ENCODE measurements around the gene SORBS1. TPM values are rescaled to one million over a fixed set of nuclear protein-coding genes. Genes with fewer than 3 reads are reported as not detected.

SORBS1 gene
- total and polyA plus RNA-seq, 2 donors (not counting 1 experiment from before 2014, with no cell fraction given), result 0.21 to 1.5 TPM

GRCh38 chr10:95535526-95535925 lies 25.6 kb downstream of the SORBS1 start:
- no peaks in the 10 kb centered on the region for H3K9me3 Mint-ChIP-seq (ENCODE audit: insufficient read depth)
- ATAC-seq (ENCODE audit: low read depth) (no peak), DNase-seq (no peak)
- H3K27ac Mint-ChIP-seq, result no peak overlapping the region
- H3K4me3 Mint-ChIP-seq, result no peak overlapping the region
- no peak overlapping the region for H3K4me3 ChIP-seq (ENCODE audit: control extremely low read depth in 1 of 5, extremely low read depth in 1 of 5, insufficient read depth in 1 of 5, low read depth in 2 of 5, low read length in 4 of 5)
- H4K20me1 ChIP-seq (ENCODE audit: control insufficient read depth, insufficient read depth, low read length, poor library complexity, severe bottlenecking), result no peaks in the 10 kb centered on the region
- no peak overlapping the region for H3K27ac ChIP-seq (ENCODE audit: low read length in 2 of 2)
- ChIA-PET CTCF (no interaction called here), POLR2A (no interaction called here)
- WGBS (ENCODE audit: insufficient coverage), result no CpG with 5 or more reads among the region's 2 CpGs
- no peaks in the 10 kb centered on the region for H3K27me3 ChIP-seq (replicated peaks in 1 of 4; ENCODE audit: control extremely low read depth in 1 of 4, control insufficient read depth in 3 of 4, insufficient read depth in 4 of 4, low read length in 3 of 4)
- TF ChIP-seq EZH2 (IDR thresholded peaks at IDR 0.05; ENCODE audit: borderline replicate concordance, insufficient read depth, low read depth, low read length, poor library complexity, severe bottlenecking), result no peak
- TF ChIP-seq CTCF (IDR thresholded peaks at IDR 0.05), result no peak
- no peaks in the 10 kb centered on the region for H3K4me1 ChIP-seq (ENCODE audit: control insufficient read depth in 2 of 2, insufficient read depth in 2 of 2, low read length in 2 of 2)
- no peak overlapping the region for H3K4me2 ChIP-seq (replicated peaks; ENCODE audit: low read depth, low read length, poor library complexity, severe bottlenecking)
- H3K9me3 ChIP-seq (ENCODE audit: control extremely low read depth in 1 of 3, control insufficient read depth in 2 of 3, insufficient read depth in 1 of 3, low read length in 2 of 3), result no peaks in the 10 kb centered on the region
- H3K27me3 Mint-ChIP-seq, result no peaks in the 10 kb centered on the region
- intact Hi-C loops (cut with micrococcal nuclease), result no loop called here
- H2AFZ ChIP-seq (ENCODE audit: insufficient read depth, low read depth, low read length, poor library complexity, severe bottlenecking), result no peak overlapping the region
- no peaks in the 10 kb centered on the region for H3K36me3 ChIP-seq (replicated peaks in 1 of 2; ENCODE audit: control extremely low read depth in 1 of 2, control insufficient read depth in 1 of 2, extremely low read depth in 1 of 2, insufficient read depth in 2 of 2, low read length in 1 of 2)
- no peak overlapping the region for H3K9ac ChIP-seq (ENCODE audit: low read length)
- H3K79me2 ChIP-seq (ENCODE audit: control insufficient read depth, insufficient read depth, low read length), result no peaks in the 10 kb centered on the region
- no peaks in the 10 kb centered on the region for H3K4me1 Mint-ChIP-seq

- H3K27ac ChIP-seq (ENCODE audit: low read length in 2 of 2), result no peak overlapping the region
- H3K9me3 ChIP-seq (ENCODE audit: control extremely low read depth in 1 of 3, control insufficient read depth in 2 of 3, insufficient read depth in 1 of 3, low read length in 2 of 3), result no peaks in the 10 kb centered on the region
- H3K36me3 ChIP-seq (replicated peaks in 1 of 2; ENCODE audit: control extremely low read depth in 1 of 2, control insufficient read depth in 1 of 2, extremely low read depth in 1 of 2, insufficient read depth in 2 of 2, low read length in 1 of 2), result no peaks in the 10 kb centered on the region
- Mint-ChIP-seq H3K27me3 (no peaks in the 10 kb centered on the region), H3K4me1 (no peaks in the 10 kb centered on the region), H3K4me3 (no peak overlapping the region), H3K9me3 (ENCODE audit: insufficient read depth) (no peaks in the 10 kb centered on the region), H3K27ac (no peak overlapping the region)
- H3K4me2 ChIP-seq (replicated peaks; ENCODE audit: low read depth, low read length, poor library complexity, severe bottlenecking), result no peak overlapping the region
- ChIA-PET POLR2A (no interaction called here), CTCF (no interaction called here)
- H3K4me1 ChIP-seq (ENCODE audit: control insufficient read depth in 2 of 2, insufficient read depth in 2 of 2, low read length in 2 of 2), result no peaks in the 10 kb centered on the region
- H2AFZ ChIP-seq (ENCODE audit: insufficient read depth, low read depth, low read length, poor library complexity, severe bottlenecking), result no peak overlapping the region
- DNase-seq (no peak), ATAC-seq (ENCODE audit: low read depth) (no peak)
- H3K79me2 ChIP-seq (ENCODE audit: control insufficient read depth, insufficient read depth, low read length), result no peaks in the 10 kb centered on the region
- H4K20me1 ChIP-seq (ENCODE audit: control insufficient read depth, insufficient read depth, low read length, poor library complexity, severe bottlenecking), result no peaks in the 10 kb centered on the region
- H3K4me3 ChIP-seq (ENCODE audit: control extremely low read depth in 1 of 5, extremely low read depth in 1 of 5, insufficient read depth in 1 of 5, low read depth in 2 of 5, low read length in 4 of 5), result no peak overlapping the region
- intact Hi-C loops (cut with micrococcal nuclease), result no loop called here
- H3K9ac ChIP-seq (ENCODE audit: low read length), result no peak overlapping the region
- H3K27me3 ChIP-seq (replicated peaks in 1 of 4; ENCODE audit: control extremely low read depth in 1 of 4, control insufficient read depth in 3 of 4, insufficient read depth in 4 of 4, low read length in 3 of 4), result no peaks in the 10 kb centered on the region
- TF ChIP-seq EZH2 (IDR thresholded peaks at IDR 0.05; ENCODE audit: borderline replicate concordance, insufficient read depth, low read depth, low read length, poor library complexity, severe bottlenecking) (no peak), CTCF (IDR thresholded peaks at IDR 0.05) (no peak)
- WGBS (ENCODE audit: insufficient coverage), result 100% methylated on average over 3 of the region's 6 CpGs
Measured at GRCh38 chr10:95533590-95533989, 27.6 kb downstream of the SORBS1 start.
